Cortex of kidney (tissue), 1 donor: ENCODE measurements around the gene NGEF.

Source experiments
- DNase-seq: peaks from one replicate; lab custom pipeline; 2025; lab: John Stamatoyannopoulos, UW

Gene NGEF

DNA sequence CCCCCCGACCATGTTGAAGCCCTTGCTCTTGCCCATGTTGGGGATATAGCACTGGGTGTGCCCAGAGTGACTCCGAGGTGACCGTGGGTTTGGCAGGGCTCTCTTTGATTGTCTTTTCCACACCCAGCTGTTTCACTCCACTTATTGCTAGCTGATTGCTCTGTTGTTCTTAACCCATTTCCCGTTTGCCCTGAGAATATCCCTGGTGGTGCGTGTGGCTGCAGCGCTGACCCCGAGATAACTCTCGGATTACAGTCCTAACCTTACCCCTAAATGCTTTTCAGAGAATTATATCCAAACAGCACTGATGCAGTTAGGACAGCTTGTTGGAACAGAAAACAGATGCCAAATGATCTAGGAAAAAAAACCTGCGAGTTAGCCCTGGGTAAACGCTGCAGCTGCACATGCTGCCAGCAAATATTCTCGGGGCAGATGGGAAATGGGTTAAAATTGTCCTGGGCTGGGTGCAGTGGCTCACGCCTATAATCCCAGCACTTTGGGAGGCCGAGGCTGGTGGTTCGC lies 177.3 kb downstream of the NGEF start:
- DNase-seq = no peak

DNA sequence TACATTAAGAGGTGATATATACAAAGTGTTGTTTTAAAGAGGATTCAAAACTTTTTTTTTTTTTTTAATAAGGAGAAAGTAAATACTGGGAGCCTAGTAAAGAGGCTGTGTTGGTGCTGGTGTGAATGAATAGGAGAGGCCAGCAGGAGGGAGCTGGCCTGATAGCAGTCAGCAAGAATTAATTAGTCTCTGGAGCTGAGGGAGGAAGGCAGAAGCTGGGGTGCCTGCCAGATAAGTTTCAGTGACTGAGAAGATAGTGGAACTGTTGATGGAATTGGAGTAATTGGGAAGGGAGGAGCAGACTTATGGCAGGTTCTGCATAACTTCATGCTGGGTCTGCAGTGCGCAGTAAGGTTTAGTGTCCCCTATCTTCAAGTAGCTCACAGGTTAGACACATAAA lies 179.2 kb downstream of the NGEF start:
- DNase-seq = no peak

DNA sequence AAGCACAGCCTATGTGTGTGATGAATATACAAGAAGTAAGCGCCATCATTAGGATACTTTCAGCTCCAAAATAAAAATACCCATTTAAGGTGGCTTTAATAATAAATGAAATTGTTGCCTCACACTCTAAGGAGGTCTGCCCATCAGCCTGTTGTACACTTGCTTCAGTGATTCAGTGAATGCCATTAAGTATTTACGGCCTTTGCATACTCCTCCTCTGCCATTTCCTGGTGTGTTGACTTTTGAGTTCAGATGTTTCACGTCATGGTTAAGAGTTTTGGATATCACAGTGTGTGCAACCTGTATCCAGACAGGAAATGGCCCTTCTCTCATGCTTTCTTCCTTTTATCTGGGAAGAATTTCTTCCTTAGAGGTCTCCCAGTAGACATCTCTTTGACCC lies 181.6 kb downstream of the NGEF start:
- no peak for DNase-seq

DNA sequence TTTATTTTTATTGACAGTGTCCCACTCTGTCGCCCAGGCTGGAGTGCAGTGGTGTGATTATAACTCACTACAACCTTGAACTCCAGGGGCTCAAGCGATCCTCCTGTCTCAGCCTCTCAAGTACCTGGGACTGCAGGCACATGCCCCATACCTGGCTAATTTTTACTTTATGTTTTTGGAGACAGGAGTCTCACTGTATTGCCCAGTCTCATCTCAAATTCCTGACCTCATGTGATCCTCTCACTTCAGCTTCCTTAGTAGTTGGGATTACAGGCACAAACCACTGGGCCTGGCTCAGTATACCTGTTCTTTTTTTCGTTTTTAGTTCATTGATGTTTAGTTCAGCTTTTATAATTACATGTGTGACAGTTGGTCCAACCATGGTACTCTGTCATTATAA lies 183.1 kb downstream of the NGEF start:
- no peak for DNase-seq
